Measurements from ENCODE around the gene TRAF7.
A peak's percentile ranks its signal among the peaks of the same experiment; 100 is the strongest.

TRAF7 gene

DNA sequence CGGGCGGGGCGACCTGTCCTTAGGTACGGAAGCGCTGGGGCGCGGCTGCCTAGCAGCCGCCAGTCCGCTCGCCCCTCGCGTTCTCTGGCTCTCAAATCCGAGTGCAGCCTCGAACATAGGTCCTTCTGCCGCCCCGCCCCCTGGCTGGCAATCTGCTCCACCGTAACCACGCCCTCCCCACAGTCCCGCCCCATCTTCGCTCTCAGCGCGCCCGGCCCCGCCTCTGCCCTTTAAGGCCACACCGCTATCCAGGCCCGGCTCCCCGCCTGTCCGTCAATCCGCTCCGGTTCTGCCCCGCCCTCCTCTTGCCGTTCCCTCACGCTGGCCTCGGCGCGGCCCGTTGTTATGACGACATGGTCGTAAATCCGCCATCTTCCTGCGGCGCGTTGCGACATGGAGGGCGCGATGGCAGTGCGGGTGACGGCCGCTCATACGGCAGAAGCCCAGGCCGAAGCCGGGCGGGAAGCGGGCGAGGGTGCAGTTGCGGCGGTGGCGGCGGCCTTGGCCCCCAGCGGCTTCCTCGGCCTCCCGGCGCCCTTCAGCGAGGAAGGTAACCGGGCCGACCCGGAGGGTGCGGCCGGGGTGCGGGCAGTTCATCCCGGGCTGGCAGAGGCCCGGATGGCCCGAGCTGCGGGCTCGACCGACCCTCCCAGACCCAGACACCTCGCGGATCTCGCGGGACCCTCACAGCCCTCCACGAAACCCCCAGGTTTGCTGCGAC, 67.8 kb downstream of the TRAF7 start, which contains the start of gene E4F1:
Gene E4F1, plus strand, starts transcription at position 371 of the 721 bp plus-strand sequence. Its CDS starts 23 bp downstream, at position 394.
- H3K9me3 ChIP-seq (ENCODE audit: control insufficient read depth in 1 of 2, low read length in 2 of 2): no peaks in the 10 kb centered on the region
- H3K4me1 ChIP-seq (ENCODE audit: control insufficient read depth in 1 of 2, insufficient read depth in 2 of 2, low read length in 2 of 2): peaks cover 0 to 21% of the 10 kb centered on the region in 2 donors
- H3K27me3 ChIP-seq (ENCODE audit: low read depth, low read length): no peaks in the 10 kb centered on the region
- H3K27ac ChIP-seq (ENCODE audit: low read length): peak within 1 kb of the TSS; percentile 63
- peak within 1 kb of the TSS; percentile 83 to 85 for H3K4me3 ChIP-seq (ENCODE audit: low read depth in 1 of 2, low read length in 2 of 2)
- H3K36me3 ChIP-seq (ENCODE audit: control insufficient read depth in 1 of 2, insufficient read depth in 2 of 2, low read length in 2 of 2): peaks cover 4 to 10% of the 10 kb centered on the region in 2 donors

GRCh38 chr16:2223942-2224486, 68.4 kb downstream of the TRAF7 start:
- H3K4me3 ChIP-seq (ENCODE audit: low read depth in 1 of 2, low read length in 2 of 2): peak overlapping the region; percentile 83 to 85
- peaks cover 4 to 17% of the 10 kb centered on the region in 2 donors for H3K36me3 ChIP-seq (ENCODE audit: control insufficient read depth in 1 of 2, insufficient read depth in 2 of 2, low read length in 2 of 2)
- no peaks in the 10 kb centered on the region for H3K27me3 ChIP-seq (ENCODE audit: low read depth, low read length)
- peaks cover 0 to 21% of the 10 kb centered on the region in 2 donors for H3K4me1 ChIP-seq (ENCODE audit: control insufficient read depth in 1 of 2, insufficient read depth in 2 of 2, low read length in 2 of 2)
- H3K27ac ChIP-seq (ENCODE audit: low read length): peak overlapping the region; percentile 63
- H3K9me3 ChIP-seq (ENCODE audit: control insufficient read depth in 1 of 2, low read length in 2 of 2): no peaks in the 10 kb centered on the region

DNA sequence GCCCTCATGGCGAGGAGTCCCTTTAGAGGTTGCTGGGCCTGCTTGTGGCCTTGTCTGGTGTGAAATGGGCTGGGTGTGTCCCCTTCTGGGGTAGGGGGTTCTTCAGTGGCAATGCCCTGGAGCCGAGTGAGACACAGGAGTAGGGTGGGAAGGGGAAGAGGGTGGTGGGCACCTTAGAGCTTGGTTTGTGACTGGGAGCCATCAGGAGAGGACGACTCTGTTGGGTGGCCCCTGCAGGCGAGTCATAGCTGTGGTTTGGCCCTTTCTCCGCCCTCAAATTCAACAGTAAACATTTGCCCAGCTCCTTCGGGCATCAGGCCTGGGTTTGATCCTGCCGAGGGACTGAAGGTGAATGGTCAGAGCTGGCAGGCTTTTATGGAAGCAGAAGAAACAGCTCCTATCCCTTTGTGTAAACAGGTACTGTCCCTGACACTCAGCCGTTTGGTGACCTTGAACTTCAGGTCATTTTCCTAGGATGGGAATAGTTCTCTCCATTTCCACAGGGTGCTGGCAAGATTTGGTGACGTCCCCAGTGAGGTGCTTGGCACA, 70.7 kb downstream of the TRAF7 start:
- Histone ChIP-seq H3K27me3 (ENCODE audit: low read depth, low read length) (no peaks in the 10 kb centered on the region), H3K4me3 (ENCODE audit: low read depth in 1 of 2, low read length in 2 of 2) (no peak overlapping the region), H3K27ac (ENCODE audit: low read length) (no peak overlapping the region), H3K9me3 (ENCODE audit: control insufficient read depth in 1 of 2, low read length in 2 of 2) (no peaks in the 10 kb centered on the region), H3K4me1 (ENCODE audit: control insufficient read depth in 1 of 2, insufficient read depth in 2 of 2, low read length in 2 of 2) (peaks cover 0 to 21% of the 10 kb centered on the region in 2 donors), H3K36me3 (ENCODE audit: control insufficient read depth in 1 of 2, insufficient read depth in 2 of 2, low read length in 2 of 2) (peaks cover 18 to 40% of the 10 kb centered on the region in 2 donors)

GRCh38 chr16:2226918-2227317, 71.3 kb downstream of the TRAF7 start:
- H3K9me3 ChIP-seq (ENCODE audit: control insufficient read depth in 1 of 2, low read length in 2 of 2): no peaks in the 10 kb centered on the region
- H3K27ac ChIP-seq (ENCODE audit: low read length): no peak overlapping the region
- H3K4me3 ChIP-seq (ENCODE audit: low read depth in 1 of 2, low read length in 2 of 2): no peak overlapping the region
- H3K4me1 ChIP-seq (ENCODE audit: control insufficient read depth in 1 of 2, insufficient read depth in 2 of 2, low read length in 2 of 2): peaks cover 0 to 21% of the 10 kb centered on the region in 2 donors
- H3K36me3 ChIP-seq (ENCODE audit: control insufficient read depth in 1 of 2, insufficient read depth in 2 of 2, low read length in 2 of 2): peaks cover 24 to 46% of the 10 kb centered on the region in 2 donors
- no peaks in the 10 kb centered on the region for H3K27me3 ChIP-seq (ENCODE audit: low read depth, low read length)
